CD4-positive, alpha-beta T cell (primary cell): ENCODE results near the gene STARD13. TPM values are rescaled to one million over a fixed set of nuclear protein-coding genes. Genes with fewer than 3 reads are reported as not detected.

Experiments used
- ATAC-seq: fragments of 200-7000 bp; cut with Tn5 transposase; one replicate; pipeline ENCODE4 v1.10.0; 2022; ENCODE audit warnings: mild to moderate bottlenecking; ENCODE audit not compliant: poor library complexity
- CTCF ChIA-PET: fragments of 350-600 bp; sonication (Branson Sonifier 250); formaldehyde crosslinking; loops from one replicate; lab custom pipeline; 2021; ENCODE audit warnings: antibody characterized with exemption, inconsistent platforms; lab: Charles Lee
- POLR2A ChIA-PET: fragments of 350-600 bp; sonication (Branson Sonifier 250); formaldehyde crosslinking; loops from one replicate; lab custom pipeline; 2021; ENCODE audit warnings: antibody characterized with exemption, inconsistent platforms; lab: Charles Lee
- DNase-seq, 14 experiments: peaks; one replicate each; pipeline ENCODE4 v3.0.0-alpha.2; 2013 to 2020; ENCODE audit warnings: mixed read lengths in 2 of 14
- H3K27ac ChIP-seq, 2 donors: one replicate each; pipeline versions ENCODE4 v1.5.1 to v1.7.0; 2013; ENCODE audit warnings: low read length in 2 of 2, low read depth in 1 of 2, mild to moderate bottlenecking in 1 of 2
- H3K27me3 ChIP-seq, 2 experiments: 1 replicate in 1 of 2; 2 replicates in 1 of 2; pipeline versions ENCODE4 v1.6.1 to v1.7.0; 2013; ENCODE audit warnings: low read length in 2 of 2, control low read depth in 1 of 2, mild to moderate bottlenecking in 1 of 2, moderate library complexity in 1 of 2; ENCODE audit not compliant: insufficient read depth in 2 of 2, control insufficient read depth in 1 of 2
- H3K36me3 ChIP-seq: one replicate; pipeline ENCODE4 v1.6.1; 2013; ENCODE audit warnings: low read length, control low read depth; ENCODE audit not compliant: insufficient read depth
- H3K4me1 ChIP-seq: one replicate; pipeline ENCODE4 v1.6.1; 2013; ENCODE audit warnings: low read length, control low read depth; ENCODE audit not compliant: insufficient read depth
- H3K4me3 ChIP-seq: one replicate; pipeline ENCODE4 v1.5.1; 2013; ENCODE audit warnings: mild to moderate bottlenecking, low read length, moderate library complexity
- H3K9me3 ChIP-seq, 2 experiments: 1 replicate in 1 of 2; 2 replicates in 1 of 2; pipeline versions ENCODE4 v1.6.1 to v1.7.0; 2013; ENCODE audit warnings: low read length in 2 of 2, mild to moderate bottlenecking in 2 of 2, control low read depth in 1 of 2, moderate library complexity in 1 of 2; ENCODE audit not compliant: control insufficient read depth in 1 of 2, insufficient read depth in 1 of 2
- H3K27ac Mint-ChIP-seq: one replicate; pipeline ENCODE4 v1.8.0; 2020; ENCODE audit warnings: mixed read lengths
- H3K27me3 Mint-ChIP-seq: one replicate; pipeline ENCODE4 v1.8.0; 2021; ENCODE audit warnings: mixed read lengths
- H3K36me3 Mint-ChIP-seq: one replicate; pipeline ENCODE4 v1.8.0; 2021; ENCODE audit warnings: low read depth, mixed read lengths
- H3K4me1 Mint-ChIP-seq: one replicate; pipeline ENCODE4 v1.8.0; 2021; ENCODE audit warnings: low read depth, mixed read lengths
- H3K4me3 Mint-ChIP-seq: one replicate; pipeline ENCODE4 v1.8.0; 2020; ENCODE audit warnings: mild to moderate bottlenecking, mixed read lengths
- H3K9me3 Mint-ChIP-seq: one replicate; pipeline ENCODE4 v1.8.0; 2020; ENCODE audit warnings: mixed read lengths
- CTCF ChIP-seq: fragments of 200-600 bp; IDR thresholded peaks from one replicate; pipeline ENCODE4 v1.8.0; 2022; ENCODE audit warnings: antibody characterized with exemption, mild to moderate bottlenecking
- intact Hi-C, 2 experiments: fragments of 100-400 bp; cut with DNase I in 1 of 2; cut with micrococcal nuclease in 1 of 2; formaldehyde crosslinking; loops; one replicate each; pipeline versions ENCODE4 v1.15.1 to v1.9.0; 2023 to 2025; cut with DNase I, micrococcal nuclease
- total RNA-seq, 174 experiments: library from RNA in 2 of 174; stranded (reverse) in 2 of 174; gene quantifications; one replicate each; pipeline ENCODE4 v1.2.3 and lab custom pipeline; 2021 to 2026

STARD13 gene
- total RNA-seq, 2 experiments from 2014 or later: not detected

- H3K4me1 Mint-ChIP-seq: no peaks in the 10 kb centered on the region
- Histone ChIP-seq H3K4me3 (no peak overlapping the region), H3K4me1 (no peaks in the 10 kb centered on the region), H3K9me3 (no peaks in the 10 kb centered on the region), H3K27ac (no peak overlapping the region), H3K27me3 (no peaks in the 10 kb centered on the region), H3K36me3 (no peaks in the 10 kb centered on the region)
- DNase-seq (no peak), ATAC-seq (no peak)
- no peak overlapping the region for H3K4me3 Mint-ChIP-seq
- no peaks in the 10 kb centered on the region for H3K36me3 Mint-ChIP-seq
- ChIA-PET CTCF (no interaction called here), POLR2A (no interaction called here)
- H3K9me3 Mint-ChIP-seq: no peaks in the 10 kb centered on the region
- intact Hi-C loops: no loop called here
- H3K27ac Mint-ChIP-seq: no peak overlapping the region
- no peaks in the 10 kb centered on the region for H3K27me3 Mint-ChIP-seq
- TF ChIP-seq CTCF: no peak
Observed at GRCh38 chr13:33072282-33072681, 213.3 kb downstream of the STARD13 start.

DNA sequence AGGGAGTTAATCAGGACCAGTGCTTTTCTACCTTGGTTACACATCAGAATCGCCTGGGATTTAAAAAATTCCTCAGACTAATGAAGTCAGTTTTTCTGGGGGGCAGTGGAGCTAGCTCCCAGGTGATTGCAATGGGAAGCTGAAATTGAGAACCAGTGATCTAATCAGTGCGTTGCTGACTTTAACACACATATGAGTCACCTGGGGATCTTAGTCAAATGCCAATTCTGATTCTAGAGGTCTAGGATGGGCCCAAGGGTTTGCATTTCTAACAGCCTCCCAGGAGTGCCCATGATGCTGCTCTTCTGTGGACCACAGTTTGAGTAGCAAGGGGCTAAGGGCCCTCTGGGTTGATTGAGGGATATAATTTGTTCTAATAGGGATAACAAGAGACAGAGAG, 214.8 kb downstream of the STARD13 start:
- intact Hi-C loops: no loop called here
- Mint-ChIP-seq H3K9me3 (no peaks in the 10 kb centered on the region), H3K27me3 (no peaks in the 10 kb centered on the region), H3K36me3 (no peaks in the 10 kb centered on the region), H3K27ac (no peak overlapping the region), H3K4me3 (no peak overlapping the region), H3K4me1 (no peaks in the 10 kb centered on the region)
- no peak for ATAC-seq
- ChIA-PET CTCF (interaction anchor here (0.6 kb wide), 1 partner anchor 551 kb away, joined by 4 read pairs; no protein-coding TSS in a partner anchor), POLR2A (no interaction called here)
- no peak for DNase-seq
- H3K27me3 ChIP-seq: peaks cover 0 to 2% of the 10 kb centered on the region in 2 experiments
- H3K9me3 ChIP-seq: peaks cover 0 to 5% of the 10 kb centered on the region in 2 experiments
- no peak for TF ChIP-seq CTCF
- H3K4me1 ChIP-seq: no peaks in the 10 kb centered on the region
- no peak overlapping the region for H3K27ac ChIP-seq
- no peak overlapping the region for H3K4me3 ChIP-seq
- no peaks in the 10 kb centered on the region for H3K36me3 ChIP-seq

DNA sequence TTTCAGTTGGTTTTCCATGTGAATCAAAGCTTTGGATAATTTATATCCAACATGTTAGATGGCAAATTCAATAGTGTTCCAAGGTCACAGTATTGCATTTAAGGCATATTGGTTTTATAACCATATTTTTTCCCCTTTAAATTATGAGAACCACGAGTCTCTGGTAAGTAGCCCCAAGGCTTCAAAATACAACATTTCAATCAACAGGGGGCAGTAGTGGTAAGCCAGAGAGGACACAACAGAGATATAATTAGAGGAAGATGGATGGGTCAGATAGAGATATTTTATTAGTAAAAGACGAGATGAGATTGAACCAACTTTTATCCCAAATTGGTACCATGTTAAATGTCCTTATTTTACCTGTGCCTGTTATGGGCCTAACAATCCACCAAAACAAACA, 216.2 kb downstream of the STARD13 start:
- no peaks in the 10 kb centered on the region for H3K9me3 Mint-ChIP-seq
- CTCF ChIA-PET: no interaction called here

More for the DNA sequence above, 216.2 kb downstream of the STARD13 start:
- DNase-seq (no peak), ATAC-seq (no peak)
- no peaks in the 10 kb centered on the region for H3K36me3 Mint-ChIP-seq
- Histone ChIP-seq H3K27me3 (peaks cover 0 to 2% of the 10 kb centered on the region in 2 experiments), H3K4me1 (no peaks in the 10 kb centered on the region), H3K4me3 (no peak overlapping the region), H3K9me3 (peaks cover 0 to 5% of the 10 kb centered on the region in 2 experiments), H3K36me3 (no peaks in the 10 kb centered on the region), H3K27ac (no peak overlapping the region)
- POLR2A ChIA-PET: no interaction called here
- H3K27ac Mint-ChIP-seq: no peak overlapping the region
- no peak for TF ChIP-seq CTCF
- intact Hi-C loops: no loop called here
- no peaks in the 10 kb centered on the region for H3K27me3 Mint-ChIP-seq
- H3K4me3 Mint-ChIP-seq: no peak overlapping the region
- H3K4me1 Mint-ChIP-seq: no peaks in the 10 kb centered on the region
